PC-9 (cell line): ENCODE data around the gene NYAP2.

ENCODE experiments used
- EZH2 ChIP-seq: fragments of 200-600 bp; sonication (generic); IDR thresholded peaks from 2 replicates; pipeline ENCODE4 v1.8.0; 2017; ENCODE audit warnings: antibody characterized with exemption, low read depth
- TF ChIP-seq, protein P1 (sequence below): fragments of 200-600 bp; sonication (generic); conservative IDR thresholded peaks from 2 replicates; pipeline ENCODE4 v1.6.1; 2017; ENCODE audit warnings: mixed run types, antibody characterized with exemption, mild to moderate bottlenecking, moderate library complexity

DNA sequence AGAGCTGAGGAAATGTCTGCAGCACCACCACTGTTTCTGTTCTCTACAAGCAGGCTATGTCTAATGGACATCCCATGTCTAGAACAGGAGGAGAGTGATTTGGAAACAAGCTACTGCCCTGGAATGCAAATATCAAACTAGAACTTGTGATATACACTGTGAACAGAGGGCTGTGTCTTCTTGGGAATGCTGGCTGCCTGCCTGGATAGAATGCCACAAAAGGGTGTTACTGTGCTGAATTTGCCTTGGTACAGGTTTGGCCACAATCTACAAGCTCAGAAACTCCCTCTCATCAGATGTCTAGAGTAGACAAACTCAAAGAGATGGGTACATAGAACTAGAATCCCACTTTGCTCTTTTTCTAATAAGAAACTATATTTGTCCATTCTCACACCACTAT is 170.5 kb downstream of the NYAP2 start:
- TF ChIP-seq, protein P1, sequence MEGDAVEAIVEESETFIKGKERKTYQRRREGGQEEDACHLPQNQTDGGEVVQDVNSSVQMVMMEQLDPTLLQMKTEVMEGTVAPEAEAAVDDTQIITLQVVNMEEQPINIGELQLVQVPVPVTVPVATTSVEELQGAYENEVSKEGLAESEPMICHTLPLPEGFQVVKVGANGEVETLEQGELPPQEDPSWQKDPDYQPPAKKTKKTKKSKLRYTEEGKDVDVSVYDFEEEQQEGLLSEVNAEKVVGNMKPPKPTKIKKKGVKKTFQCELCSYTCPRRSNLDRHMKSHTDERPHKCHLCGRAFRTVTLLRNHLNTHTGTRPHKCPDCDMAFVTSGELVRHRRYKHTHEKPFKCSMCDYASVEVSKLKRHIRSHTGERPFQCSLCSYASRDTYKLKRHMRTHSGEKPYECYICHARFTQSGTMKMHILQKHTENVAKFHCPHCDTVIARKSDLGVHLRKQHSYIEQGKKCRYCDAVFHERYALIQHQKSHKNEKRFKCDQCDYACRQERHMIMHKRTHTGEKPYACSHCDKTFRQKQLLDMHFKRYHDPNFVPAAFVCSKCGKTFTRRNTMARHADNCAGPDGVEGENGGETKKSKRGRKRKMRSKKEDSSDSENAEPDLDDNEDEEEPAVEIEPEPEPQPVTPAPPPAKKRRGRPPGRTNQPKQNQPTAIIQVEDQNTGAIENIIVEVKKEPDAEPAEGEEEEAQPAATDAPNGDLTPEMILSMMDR = no peak
- TF ChIP-seq EZH2 = no peak
